ENCODE data around the gene ATP1A3. TPM values are rescaled to one million over a fixed set of nuclear protein-coding genes. Genes with fewer than 3 reads are reported as not detected.
"Not testable (repeated sequence)": the region's sequence is repeated elsewhere in the genome, so short reads cannot be mapped to it uniquely, and the experiment has no call there.

ATP1A3 gene
- total RNA-seq, 4 donors from 2014 or later = not detected

- TF ChIP-seq EP300 (IDR thresholded peaks at IDR 0.05) (no peak), CTCF (IDR thresholded peaks at IDR 0.05) (no peak), POLR2A (IDR thresholded peaks at IDR 0.05) (no peak)
Measured at GRCh38 chr19:42022616-42023015, 28.6 kb upstream of the ATP1A3 start.

GRCh38 chr19:42021185-42021584, 27.2 kb upstream of the ATP1A3 start:
- TF ChIP-seq POLR2A (IDR thresholded peaks at IDR 0.05) (no peak), EP300 (IDR thresholded peaks at IDR 0.05) (no peak), CTCF (IDR thresholded peaks at IDR 0.05) (no peak)
- H3K4me1 ChIP-seq = no peaks in the 10 kb centered on the region
- peaks cover 0 to 6% (median 0%) of the 10 kb centered on the region in 4 donors for H3K9me3 ChIP-seq
- H3K4me3 ChIP-seq = no peak overlapping the region
- whole genome bisulfite sequencing, 2 donors = 70 to 82% methylated on average over 15 of the region's 15 CpGs
- no peak overlapping the region for H3K27ac ChIP-seq
- DNase-seq (ENCODE audit: low spot score in 2 of 2) = no peak
- H3K27me3 ChIP-seq = no peaks in the 10 kb centered on the region
- H3K36me3 ChIP-seq = peaks cover 0 to 31% (median 0%) of the 10 kb centered on the region in 3 donors

More at GRCh38 chr19:42022616-42023015, 28.6 kb upstream of the ATP1A3 start:
- Histone ChIP-seq H3K9me3 (peaks cover 0 to 6% (median 0%) of the 10 kb centered on the region in 4 donors), H3K4me3 (no peak overlapping the region), H3K4me1 (no peaks in the 10 kb centered on the region), H3K27ac (no peak overlapping the region), H3K27me3 (no peaks in the 10 kb centered on the region), H3K36me3 (peaks cover 0 to 31% (median 0%) of the 10 kb centered on the region in 3 donors)
- DNase-seq (ENCODE audit: low spot score in 2 of 2) = no peak
- WGBS, 2 donors = 64 to 72% methylated on average over 5 of the region's 5 CpGs

- WGBS, 2 donors = 66 to 79% methylated on average over 11 of the region's 11 CpGs
- no peaks in the 10 kb centered on the region for H3K4me1 ChIP-seq
- no peak for DNase-seq (ENCODE audit: low spot score in 2 of 2)
- no peaks in the 10 kb centered on the region for H3K27me3 ChIP-seq
- TF ChIP-seq CTCF (IDR thresholded peaks at IDR 0.05) (no peak), POLR2A (IDR thresholded peaks at IDR 0.05) (no peak), EP300 (IDR thresholded peaks at IDR 0.05) (no peak)
- peaks cover 0 to 6% (median 0%) of the 10 kb centered on the region in 4 donors for H3K9me3 ChIP-seq
- no peak overlapping the region for H3K27ac ChIP-seq
- no peak overlapping the region for H3K4me3 ChIP-seq
- peaks cover 0 to 31% (median 0%) of the 10 kb centered on the region in 3 donors for H3K36me3 ChIP-seq
Measured at GRCh38 chr19:42018503-42019193, 24.6 kb upstream of the ATP1A3 start.

- WGBS, 2 donors = 83 to 88% methylated on average over 8 of the region's 8 CpGs
- no peaks in the 10 kb centered on the region for H3K27me3 ChIP-seq
- H3K27ac ChIP-seq = no peak overlapping the region
- H3K36me3 ChIP-seq = peaks cover 0 to 24% (median 0%) of the 10 kb centered on the region in 3 donors
- H3K4me3 ChIP-seq = no peak overlapping the region
- peaks cover 0 to 6% (median 0%) of the 10 kb centered on the region in 4 donors for H3K9me3 ChIP-seq
- TF ChIP-seq EP300 (IDR thresholded peaks at IDR 0.05) (no peak), CTCF (IDR thresholded peaks at IDR 0.05) (no peak), POLR2A (IDR thresholded peaks at IDR 0.05) (no peak)
- no peak for DNase-seq (ENCODE audit: low spot score in 2 of 2)
- no peaks in the 10 kb centered on the region for H3K4me1 ChIP-seq
Measured at GRCh38 chr19:42017040-42017439, 23.0 kb upstream of the ATP1A3 start.

GRCh38 chr19:42012747-42013146, 18.7 kb upstream of the ATP1A3 start:
- not testable (repeated sequence) for H3K27ac ChIP-seq; H3K27me3 ChIP-seq; H3K36me3 ChIP-seq; DNase-seq (ENCODE audit: low spot score in 2 of 2); H3K4me1 ChIP-seq; H3K4me3 ChIP-seq; H3K9me3 ChIP-seq
- 82 to 94% methylated on average over 3 of the region's 3 CpGs for WGBS, 2 donors
